CD8-positive, alpha-beta memory T cell (primary cell): Measurements from ENCODE around the gene FAM83D. TPM values are rescaled to one million over a fixed set of nuclear protein-coding genes. Genes with fewer than 3 reads are reported as not detected.

Experiments used
- CTCF ChIA-PET: fragments of 350-600 bp; sonication (Branson Sonifier 250); formaldehyde crosslinking; loops from one replicate; lab custom pipeline; 2021; ENCODE audit warnings: antibody characterized with exemption; lab: Charles Lee
- POLR2A ChIA-PET: fragments of 350-600 bp; sonication (Branson Sonifier 250); formaldehyde crosslinking; loops from one replicate; lab custom pipeline; 2021; ENCODE audit warnings: antibody characterized with exemption; lab: Charles Lee
- DNase-seq, 5 donors: peaks; one replicate each; pipeline versions ENCODE4 v3.0.0 to v3.0.0-alpha.2; 2020 to 2022; ENCODE audit warnings: mixed read lengths in 1 of 5
- H3K27ac ChIP-seq: one replicate; pipeline ENCODE4 v1.7.0; 2013; ENCODE audit warnings: low read depth, mild to moderate bottlenecking, low read length, moderate library complexity
- H3K27me3 ChIP-seq: 2 replicates; pipeline ENCODE4 v1.7.0; 2013; ENCODE audit warnings: low read length, mild to moderate bottlenecking; ENCODE audit not compliant: insufficient read depth, poor library complexity, severe bottlenecking
- H3K36me3 ChIP-seq: 2 replicates; pipeline ENCODE4 v1.7.0; 2013; ENCODE audit warnings: mild to moderate bottlenecking, low read length, moderate library complexity; ENCODE audit not compliant: insufficient read depth
- H3K4me1 ChIP-seq: 2 replicates; pipeline ENCODE4 v1.7.0; 2013; ENCODE audit warnings: mild to moderate bottlenecking, low read length, moderate library complexity; ENCODE audit not compliant: insufficient read depth
- H3K4me3 ChIP-seq: 2 replicates; pipeline ENCODE4 v1.7.0; 2013; ENCODE audit warnings: mild to moderate bottlenecking, low read length
- H3K9me3 ChIP-seq: 2 replicates; pipeline ENCODE4 v1.7.0; 2013; ENCODE audit warnings: mild to moderate bottlenecking, low read length
- H3K27ac Mint-ChIP-seq, 8 donors: one replicate each; pipeline ENCODE4 v1.8.0; 2020 to 2021; ENCODE audit warnings: mixed read lengths in 8 of 8, mild to moderate bottlenecking in 6 of 8, inconsistent platforms in 3 of 8, moderate library complexity in 3 of 8
- H3K27me3 Mint-ChIP-seq, 2 donors: one replicate each; pipeline ENCODE4 v1.8.0; 2020 to 2021; ENCODE audit warnings: mixed read lengths in 2 of 2, mild to moderate bottlenecking in 1 of 2, moderate library complexity in 1 of 2
- H3K36me3 Mint-ChIP-seq, 3 donors: one replicate each; pipeline ENCODE4 v1.8.0; 2020 to 2021; ENCODE audit warnings: mixed read lengths in 3 of 3, inconsistent platforms in 1 of 3, mild to moderate bottlenecking in 1 of 3
- H3K4me1 Mint-ChIP-seq, 3 donors: one replicate each; pipeline ENCODE4 v1.8.0; 2020 to 2021; ENCODE audit warnings: mixed read lengths in 3 of 3, inconsistent platforms in 1 of 3, mild to moderate bottlenecking in 1 of 3
- H3K4me3 Mint-ChIP-seq, 7 donors: one replicate each; pipeline ENCODE4 v1.8.0; 2020 to 2021; ENCODE audit warnings: mixed read lengths in 7 of 7, mild to moderate bottlenecking in 6 of 7, moderate library complexity in 4 of 7, inconsistent platforms in 2 of 7
- H3K9me3 Mint-ChIP-seq, 5 donors: one replicate each; pipeline ENCODE4 v1.8.0; 2020 to 2022; ENCODE audit warnings: mixed read lengths in 5 of 5, mild to moderate bottlenecking in 3 of 5, moderate library complexity in 2 of 5, inconsistent platforms in 1 of 5
- polyA plus RNA-seq: library from polyadenylated mRNA; unstranded; fragments of 300-500 nt; fragmentation: Illumina TruSeq; gene quantifications from one replicate; pipeline ENCODE4 v1.2.3, GENCODE V29; 2021
- total RNA-seq, 2 experiments: library from RNA; stranded (reverse); gene quantifications; one replicate each; pipeline ENCODE4 v1.2.3, GENCODE V29; 2021

FAM83D gene
- total and polyA plus RNA-seq, 3 experiments from 2014 or later: 2.3 to 13.2 (median 11.9) TPM

DNA sequence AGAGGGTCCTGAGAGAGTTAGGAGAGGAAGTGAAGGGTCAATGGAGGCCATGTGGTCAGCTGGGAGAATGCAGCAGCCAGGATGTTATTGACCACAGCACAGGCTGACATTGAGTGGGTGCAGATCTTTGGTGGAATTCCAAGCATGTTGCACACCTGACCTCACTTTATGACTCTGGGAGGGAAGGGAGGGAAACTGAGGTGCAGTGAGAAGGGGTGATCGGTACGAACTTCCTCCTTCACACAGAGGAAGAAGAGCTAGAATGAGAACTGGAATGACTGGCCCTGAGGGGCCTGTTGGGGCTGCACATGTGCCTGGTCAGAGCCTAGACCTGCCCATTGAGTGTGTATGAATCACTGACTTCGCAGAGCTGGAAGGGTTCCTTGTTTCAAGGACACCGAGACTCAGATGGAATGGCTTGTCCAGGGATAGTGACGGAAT is 9.8 kb downstream of the FAM83D start:
- POLR2A ChIA-PET: interaction anchor here (1.0 kb wide), 1 partner anchor 11 kb away, joined by 3 read pairs; no protein-coding TSS in a partner anchor
- Histone ChIP-seq H3K27ac (no peak overlapping the region), H3K4me3 (no peak overlapping the region), H3K4me1 (no peaks in the 10 kb centered on the region), H3K9me3 (no peaks in the 10 kb centered on the region), H3K27me3 (no peaks in the 10 kb centered on the region), H3K36me3 (no peaks in the 10 kb centered on the region)
- Mint-ChIP-seq H3K36me3 (no peaks in the 10 kb centered on the region), H3K4me3 (no peak overlapping the region), H3K4me1 (peaks cover 0 to 5% (median 3%) of the 10 kb centered on the region in 3 donors), H3K9me3 (no peaks in the 10 kb centered on the region), H3K27ac (peak overlapping the region in 1 of 8 donors; percentile 68), H3K27me3 (peaks cover 0 to 1% of the 10 kb centered on the region in 2 donors)
- CTCF ChIA-PET: interaction anchor here (0.9 kb wide), 1 partner anchor 9 kb away, joined by 3 read pairs; no protein-coding TSS in a partner anchor
- DNase-seq: no peak

DNA sequence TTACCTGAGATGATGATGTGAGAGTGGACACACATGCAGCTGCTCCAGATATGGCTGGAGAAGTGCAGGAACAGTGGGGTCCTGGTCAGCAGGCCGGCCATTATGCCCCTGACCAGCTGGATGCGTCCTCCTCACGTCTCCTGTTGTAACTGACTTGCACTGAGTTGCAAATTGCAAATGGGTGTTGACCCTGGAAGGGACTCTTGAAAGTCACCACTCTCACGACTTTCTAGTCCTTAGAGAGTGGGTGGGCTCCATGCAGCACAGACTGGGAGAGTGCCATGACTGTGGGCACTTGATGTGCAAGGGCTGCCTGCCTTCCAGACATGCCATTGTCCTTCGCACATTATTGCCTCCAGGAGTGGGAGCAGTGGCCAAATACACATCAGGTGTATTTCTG is 10.8 kb downstream of the FAM83D start:
- no peak overlapping the region for H3K4me3 ChIP-seq
- no peaks in the 10 kb centered on the region for H3K9me3 ChIP-seq
- no peak overlapping the region for H3K4me3 Mint-ChIP-seq
- peaks cover 0 to under 1% (median 0%) of the 10 kb centered on the region in 3 donors for H3K36me3 Mint-ChIP-seq
- peaks cover 0 to 1% of the 10 kb centered on the region in 2 donors for H3K27me3 Mint-ChIP-seq
- no peaks in the 10 kb centered on the region for H3K4me1 ChIP-seq
- POLR2A ChIA-PET: interaction anchor here (1.0 kb wide), 1 partner anchor 12 kb away, joined by 3 read pairs; no protein-coding TSS in a partner anchor
- peak overlapping the region in 1 of 8 donors; percentile 29 for H3K27ac Mint-ChIP-seq
- CTCF ChIA-PET: no interaction called here
- no peak for DNase-seq
- H3K4me1 Mint-ChIP-seq: peaks cover 0 to 5% (median 3%) of the 10 kb centered on the region in 3 donors
- H3K27ac ChIP-seq: no peak overlapping the region
- no peaks in the 10 kb centered on the region for H3K36me3 ChIP-seq
- no peaks in the 10 kb centered on the region for H3K9me3 Mint-ChIP-seq
- H3K27me3 ChIP-seq: no peaks in the 10 kb centered on the region

DNA sequence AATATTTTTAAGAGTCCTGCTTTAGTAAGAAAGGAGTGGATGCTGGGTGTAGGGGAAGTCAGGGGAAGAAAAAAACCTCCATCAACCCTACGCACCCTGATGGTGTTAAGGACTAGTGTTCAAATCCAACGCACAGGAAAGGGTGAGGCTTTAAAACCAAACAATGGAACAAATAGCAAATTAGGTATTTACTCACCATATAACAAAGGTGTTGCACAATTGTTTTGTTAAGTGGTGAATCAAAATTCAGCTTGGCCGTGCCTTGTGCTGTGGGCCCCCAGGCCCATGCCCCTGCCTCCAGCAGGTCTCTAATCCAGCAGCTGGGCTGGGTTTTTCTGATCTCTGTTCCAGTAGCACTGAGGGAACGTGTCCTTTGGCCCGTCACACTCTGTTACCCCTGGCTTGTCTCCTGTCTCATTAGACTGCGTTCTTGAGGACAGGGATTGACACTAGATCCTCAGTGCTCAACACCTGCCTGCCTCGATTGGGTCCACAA is 11.8 kb downstream of the FAM83D start:
- Mint-ChIP-seq H3K36me3 (peaks cover 0 to 5% (median 0%) of the 10 kb centered on the region in 3 donors), H3K27me3 (peaks cover 0 to 1% of the 10 kb centered on the region in 2 donors), H3K27ac (no peak overlapping the region), H3K9me3 (no peaks in the 10 kb centered on the region), H3K4me1 (no peaks in the 10 kb centered on the region), H3K4me3 (no peak overlapping the region)
- Histone ChIP-seq H3K36me3 (no peaks in the 10 kb centered on the region), H3K4me1 (no peaks in the 10 kb centered on the region), H3K9me3 (no peaks in the 10 kb centered on the region), H3K27me3 (no peaks in the 10 kb centered on the region), H3K4me3 (no peak overlapping the region), H3K27ac (no peak overlapping the region)
- DNase-seq: no peak
- POLR2A ChIA-PET: no interaction called here
- CTCF ChIA-PET: no interaction called here

DNA sequence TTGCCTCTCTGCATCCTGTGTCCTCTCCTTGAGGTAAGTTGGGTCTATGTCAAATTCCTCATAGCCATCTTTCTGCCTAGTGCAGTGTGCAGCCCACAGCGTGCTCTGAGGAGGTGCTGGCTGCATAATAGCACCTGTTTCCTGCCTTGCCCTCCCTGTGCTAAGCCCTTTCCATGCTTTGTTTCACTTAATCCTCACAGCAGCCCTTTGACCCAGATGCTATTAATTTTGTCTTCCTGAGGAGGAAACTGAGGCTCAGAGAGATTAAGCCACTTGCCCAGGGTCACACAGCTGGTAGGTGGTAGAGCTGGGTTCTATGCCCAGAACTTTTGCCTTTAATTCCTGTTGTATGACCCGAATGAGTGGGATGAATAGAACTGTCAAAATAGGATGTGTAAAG is 13.5 kb downstream of the FAM83D start:
- Histone ChIP-seq H3K9me3 (no peaks in the 10 kb centered on the region), H3K4me1 (no peaks in the 10 kb centered on the region), H3K36me3 (no peaks in the 10 kb centered on the region), H3K4me3 (no peak overlapping the region), H3K27me3 (no peaks in the 10 kb centered on the region), H3K27ac (no peak overlapping the region)
- H3K4me1 Mint-ChIP-seq: no peaks in the 10 kb centered on the region
- no peak overlapping the region for H3K4me3 Mint-ChIP-seq
- H3K9me3 Mint-ChIP-seq: no peaks in the 10 kb centered on the region
- ChIA-PET CTCF (interaction anchor here (1.4 kb wide), 1 partner anchor 15 kb away, joined by 3 read pairs; no protein-coding TSS in a partner anchor), POLR2A (no interaction called here)
- peaks cover 0 to 5% (median 0%) of the 10 kb centered on the region in 3 donors for H3K36me3 Mint-ChIP-seq
- peak overlapping the region in 3 of 8 donors; percentile 9 to 57 (median 47) for H3K27ac Mint-ChIP-seq
- DNase-seq: no peak
- H3K27me3 Mint-ChIP-seq: no peaks in the 10 kb centered on the region

DNA sequence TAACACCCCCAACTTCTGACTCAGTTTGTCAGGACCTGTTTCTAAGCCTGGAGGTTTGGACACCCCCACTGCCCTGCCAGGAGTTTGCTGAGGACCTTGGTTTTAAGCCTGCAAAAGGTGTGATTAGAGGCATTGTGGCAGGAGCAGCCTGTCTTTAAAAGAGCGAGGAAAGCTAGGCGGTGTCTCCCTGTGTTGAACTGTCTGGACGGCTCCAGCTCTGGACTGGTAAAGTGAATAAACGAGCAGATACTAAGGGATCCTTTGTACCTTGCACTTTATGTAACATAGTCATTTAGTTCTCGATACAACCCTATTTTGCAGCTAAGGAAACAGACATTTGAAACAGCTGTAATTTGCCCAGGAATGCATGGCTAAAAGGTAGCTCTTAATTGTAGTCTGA is 14.4 kb downstream of the FAM83D start:
- H3K36me3 Mint-ChIP-seq: peaks cover 0 to 7% (median 0%) of the 10 kb centered on the region in 3 donors
- no peak for DNase-seq
- Histone ChIP-seq H3K4me1 (no peaks in the 10 kb centered on the region), H3K36me3 (no peaks in the 10 kb centered on the region), H3K27me3 (no peaks in the 10 kb centered on the region), H3K27ac (no peak overlapping the region), H3K4me3 (no peak overlapping the region), H3K9me3 (no peaks in the 10 kb centered on the region)
- no peak overlapping the region for H3K4me3 Mint-ChIP-seq
- POLR2A ChIA-PET: no interaction called here
- H3K27ac Mint-ChIP-seq: no peak overlapping the region
- no peaks in the 10 kb centered on the region for H3K4me1 Mint-ChIP-seq
- H3K27me3 Mint-ChIP-seq: no peaks in the 10 kb centered on the region
- CTCF ChIA-PET: interaction anchor here (1.1 to 1.5 kb wide), 3 partner anchors 15 to 22 kb away, joined by 3 read pairs; partner anchors contain the start of genes DHX35 and FAM83D
- no peaks in the 10 kb centered on the region for H3K9me3 Mint-ChIP-seq

DNA sequence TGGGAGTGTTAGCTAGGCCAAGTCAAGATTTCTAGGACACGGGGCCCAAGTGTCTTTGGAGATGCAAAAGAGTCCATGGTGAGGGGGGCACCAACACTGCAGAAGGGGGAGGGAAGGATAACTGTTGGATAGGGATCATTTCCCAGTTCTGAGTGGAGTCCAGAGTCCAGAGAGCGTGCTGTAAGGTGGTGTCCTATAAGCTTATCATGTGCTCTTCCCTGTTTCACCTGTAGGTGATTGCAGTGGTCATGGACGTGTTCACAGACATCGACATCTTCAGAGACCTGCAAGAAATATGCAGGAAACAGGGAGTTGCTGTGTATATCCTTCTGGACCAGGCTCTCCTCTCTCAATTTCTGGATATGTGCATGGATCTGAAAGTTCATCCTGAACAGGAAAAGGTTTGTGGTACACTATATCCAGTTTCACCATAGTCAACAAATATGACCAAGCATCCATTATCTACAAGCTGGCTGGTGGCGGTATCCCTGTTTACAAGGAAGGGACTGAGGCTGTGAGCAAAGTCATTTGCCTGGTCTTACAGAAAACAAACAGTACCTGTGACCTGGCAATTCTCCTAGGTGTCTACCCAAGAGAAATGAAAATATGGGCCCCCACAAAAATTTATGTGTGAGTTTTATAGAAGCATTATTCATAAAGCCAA is 15.6 kb downstream of the FAM83D start:
- no peaks in the 10 kb centered on the region for H3K9me3 ChIP-seq
- no peak overlapping the region for H3K4me3 ChIP-seq
- no peaks in the 10 kb centered on the region for H3K27me3 ChIP-seq
- no peak for DNase-seq
- H3K36me3 Mint-ChIP-seq: peaks cover 0 to 7% (median 0%) of the 10 kb centered on the region in 3 donors
- H3K4me1 Mint-ChIP-seq: no peaks in the 10 kb centered on the region
- H3K27me3 Mint-ChIP-seq: no peaks in the 10 kb centered on the region
- no peaks in the 10 kb centered on the region for H3K9me3 Mint-ChIP-seq
- no peaks in the 10 kb centered on the region for H3K4me1 ChIP-seq
- CTCF ChIA-PET: interaction anchor here (1.1 kb wide), 1 partner anchor 20 kb away, joined by 3 read pairs; the partner anchor contains the start of gene DHX35
- no peak overlapping the region for H3K27ac ChIP-seq
- H3K27ac Mint-ChIP-seq: peak overlapping the region in 2 of 8 donors; percentile 7 to 89
- H3K4me3 Mint-ChIP-seq: no peak overlapping the region
- POLR2A ChIA-PET: no interaction called here
- no peaks in the 10 kb centered on the region for H3K36me3 ChIP-seq

DNA sequence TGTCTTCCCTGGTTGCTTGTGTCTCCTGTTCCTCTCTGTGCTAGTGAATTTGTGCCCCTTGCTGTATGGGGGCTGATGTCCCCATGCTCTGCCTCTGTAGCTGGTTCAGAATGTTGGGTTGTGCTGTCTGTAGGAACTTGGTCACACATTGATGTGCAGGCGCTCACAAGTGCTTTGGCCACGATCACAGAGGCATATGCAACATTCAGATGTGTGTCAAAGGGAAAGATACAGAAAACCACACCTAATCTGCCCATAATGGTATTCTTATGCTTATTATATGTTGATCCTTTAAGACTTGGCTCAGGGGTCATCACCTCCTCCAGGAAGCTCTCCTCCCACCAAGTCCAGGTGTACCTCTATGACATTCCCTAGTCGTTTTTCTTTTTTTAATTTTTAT is 18.8 kb downstream of the FAM83D start:
- H3K27ac Mint-ChIP-seq: peak overlapping the region in 2 of 8 donors; percentile 63 to 76
- ChIA-PET POLR2A (no interaction called here), CTCF (no interaction called here)
- H3K27me3 Mint-ChIP-seq: no peaks in the 10 kb centered on the region
- H3K36me3 Mint-ChIP-seq: peaks cover 0 to 7% (median 0%) of the 10 kb centered on the region in 3 donors
- H3K4me1 Mint-ChIP-seq: no peaks in the 10 kb centered on the region
- Histone ChIP-seq H3K9me3 (no peaks in the 10 kb centered on the region), H3K36me3 (no peaks in the 10 kb centered on the region), H3K4me3 (no peak overlapping the region), H3K27me3 (no peaks in the 10 kb centered on the region), H3K4me1 (no peaks in the 10 kb centered on the region), H3K27ac (no peak overlapping the region)
- no peak for DNase-seq
- H3K9me3 Mint-ChIP-seq: no peaks in the 10 kb centered on the region
- no peak overlapping the region for H3K4me3 Mint-ChIP-seq

DNA sequence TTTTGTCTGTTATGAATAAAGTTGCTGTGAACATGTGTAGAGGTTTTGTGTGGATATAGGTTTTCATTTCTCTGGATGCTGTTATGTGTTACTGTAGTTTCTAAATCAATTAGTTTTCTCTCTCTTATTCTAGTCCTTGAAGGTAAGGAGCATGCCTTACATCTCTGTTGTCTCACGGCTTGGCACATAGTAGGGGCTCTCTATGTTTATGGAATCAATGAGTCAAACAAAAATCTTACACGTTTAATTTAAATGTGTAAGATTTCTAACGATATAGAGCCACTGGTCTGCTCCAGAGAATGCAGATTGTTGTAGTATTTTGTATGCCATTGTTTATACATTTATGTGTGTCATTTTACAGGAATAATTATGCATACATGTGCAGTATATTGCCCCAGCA is 20.6 kb downstream of the FAM83D start:
- POLR2A ChIA-PET: no interaction called here
- peaks cover 0 to 7% (median 0%) of the 10 kb centered on the region in 3 donors for H3K36me3 Mint-ChIP-seq

More for the DNA sequence above, 20.6 kb downstream of the FAM83D start:
- Histone ChIP-seq H3K27ac (no peak overlapping the region), H3K4me3 (no peak overlapping the region), H3K9me3 (no peaks in the 10 kb centered on the region), H3K27me3 (no peaks in the 10 kb centered on the region), H3K4me1 (no peaks in the 10 kb centered on the region), H3K36me3 (no peaks in the 10 kb centered on the region)
- CTCF ChIA-PET: no interaction called here
- Mint-ChIP-seq H3K4me1 (no peaks in the 10 kb centered on the region), H3K9me3 (no peaks in the 10 kb centered on the region), H3K27me3 (no peaks in the 10 kb centered on the region), H3K4me3 (no peak overlapping the region), H3K27ac (no peak overlapping the region)
- DNase-seq: no peak
